Measurements from ENCODE around the gene ADGRG3.

Gene ADGRG3

DNA sequence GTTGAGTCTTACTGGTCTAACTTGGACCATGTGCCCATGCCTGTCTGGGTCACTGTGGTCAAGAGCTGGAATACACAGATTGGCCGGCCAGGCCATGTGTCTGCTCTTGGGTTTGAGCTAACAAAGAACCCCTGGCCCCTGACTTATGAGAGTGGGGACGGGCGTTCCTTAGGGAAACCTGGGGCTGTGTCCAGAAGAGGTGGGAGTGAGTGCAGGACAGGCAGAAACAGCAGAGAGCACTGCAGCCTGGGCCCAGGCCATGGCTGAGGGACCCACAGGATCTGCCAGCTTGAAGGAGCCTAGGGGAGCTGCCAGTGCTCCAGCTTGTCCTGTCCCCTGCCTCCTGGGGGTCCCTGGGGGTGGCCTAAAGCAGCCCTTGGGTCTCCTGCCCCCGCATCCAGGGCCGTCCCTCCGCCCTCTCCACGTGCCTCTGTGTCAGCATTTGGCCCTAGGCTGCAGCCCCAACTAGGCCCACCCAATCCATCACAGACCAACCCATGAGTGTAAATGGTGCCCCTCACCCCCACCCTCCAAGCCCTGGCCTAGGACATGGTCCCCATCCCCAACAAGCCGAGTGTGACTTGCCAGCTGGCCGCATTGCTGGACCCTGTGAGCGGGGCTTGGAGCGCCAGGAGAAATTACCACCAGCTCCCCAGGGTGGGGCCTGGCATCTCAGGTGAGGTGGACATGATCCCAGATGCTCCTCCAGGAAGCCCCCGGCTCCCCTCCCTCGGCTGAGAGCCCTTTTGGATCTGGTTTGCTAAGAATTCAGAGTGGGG lies 14.0 kb downstream of the ADGRG3 start:
- DNase-seq (ENCODE audit: low spot score), result no peak

DNA sequence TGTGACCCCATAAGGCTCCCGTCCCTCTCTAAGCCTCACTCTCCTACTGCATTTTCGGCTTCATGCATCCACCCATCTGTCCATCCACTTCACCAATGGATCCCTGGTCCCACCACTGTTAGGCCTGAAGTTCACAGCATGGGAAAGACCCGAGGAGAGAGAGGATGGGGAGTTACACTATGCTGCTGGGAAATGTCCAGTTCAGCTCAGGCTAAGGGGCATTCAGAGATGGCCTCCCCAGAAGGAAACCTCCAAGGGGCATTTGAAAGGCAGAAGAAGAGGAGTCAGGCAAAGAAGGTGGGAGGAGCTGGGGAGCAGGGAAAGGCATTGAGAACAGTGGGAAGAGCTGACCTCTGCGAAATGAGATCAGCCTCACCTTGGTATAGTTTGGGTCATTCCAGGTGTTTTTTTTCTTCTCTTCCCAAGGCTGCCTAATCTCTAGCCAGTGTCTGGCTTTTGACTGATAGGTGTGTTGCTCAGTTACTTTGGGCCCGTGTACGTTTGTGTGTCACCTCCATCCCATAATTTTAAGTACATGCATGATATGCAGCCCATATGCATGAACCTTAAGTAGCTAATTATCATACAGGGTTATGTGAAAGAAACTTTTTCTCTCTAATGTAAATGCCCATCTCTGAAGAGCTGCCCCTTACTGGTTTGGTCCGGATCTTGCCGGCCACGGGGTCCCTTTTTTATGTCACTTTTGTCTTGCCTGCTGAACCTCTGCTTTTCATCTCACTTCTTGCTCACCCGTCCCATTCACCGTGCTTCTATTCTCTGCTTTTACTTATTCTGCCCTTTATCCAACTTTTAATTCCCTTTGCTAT lies 14.9 kb downstream of the ADGRG3 start:
- no peak for DNase-seq (ENCODE audit: low spot score)

DNA sequence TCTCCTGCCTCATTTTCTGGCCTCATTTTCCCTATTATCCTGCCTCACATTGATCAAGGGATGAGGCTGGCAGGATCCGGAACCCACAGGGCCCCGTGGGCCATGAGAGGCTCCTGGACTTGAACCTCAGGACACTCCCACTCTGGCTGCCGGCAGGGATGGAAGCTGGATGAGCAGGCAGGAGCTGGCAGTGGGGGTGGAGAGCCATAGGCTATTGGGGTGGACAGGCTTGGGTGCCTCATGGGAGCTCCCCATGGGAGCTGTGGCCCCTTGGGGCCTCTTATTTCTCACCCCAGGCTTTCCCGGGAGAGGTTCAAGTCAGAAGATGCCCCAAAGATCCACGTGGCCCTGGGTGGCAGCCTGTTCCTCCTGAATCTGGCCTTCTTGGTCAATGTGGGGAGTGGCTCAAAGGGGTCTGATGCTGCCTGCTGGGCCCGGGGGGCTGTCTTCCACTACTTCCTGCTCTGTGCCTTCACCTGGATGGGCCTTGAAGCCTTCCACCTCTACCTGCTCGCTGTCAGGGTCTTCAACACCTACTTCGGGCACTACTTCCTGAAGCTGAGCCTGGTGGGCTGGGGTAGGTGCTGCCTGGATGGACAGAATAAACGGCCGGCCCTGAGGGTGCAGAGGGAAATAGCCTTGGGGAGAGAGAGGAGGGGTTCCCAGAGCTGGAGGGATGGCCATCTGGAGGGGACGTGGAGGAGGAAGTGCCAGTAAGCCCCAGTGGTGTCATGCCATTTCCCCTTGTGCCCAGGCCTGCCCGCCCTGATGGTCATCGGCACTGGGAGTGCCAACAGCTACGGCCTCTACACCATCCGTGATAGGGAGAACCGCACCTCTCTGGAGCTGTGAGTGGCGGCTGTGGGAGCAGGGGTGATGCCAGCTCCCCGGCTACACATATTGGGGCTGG lies 15.8 kb downstream of the ADGRG3 start:
- DNase-seq (ENCODE audit: low spot score), result no peak

GRCh38 chr16:57684626-57685358 lies 16.7 kb downstream of the ADGRG3 start:
- DNase-seq (ENCODE audit: low spot score), result no peak

GRCh38 chr16:57685633-57686032 lies 17.5 kb downstream of the ADGRG3 start:
- DNase-seq (ENCODE audit: low spot score), result no peak

DNA sequence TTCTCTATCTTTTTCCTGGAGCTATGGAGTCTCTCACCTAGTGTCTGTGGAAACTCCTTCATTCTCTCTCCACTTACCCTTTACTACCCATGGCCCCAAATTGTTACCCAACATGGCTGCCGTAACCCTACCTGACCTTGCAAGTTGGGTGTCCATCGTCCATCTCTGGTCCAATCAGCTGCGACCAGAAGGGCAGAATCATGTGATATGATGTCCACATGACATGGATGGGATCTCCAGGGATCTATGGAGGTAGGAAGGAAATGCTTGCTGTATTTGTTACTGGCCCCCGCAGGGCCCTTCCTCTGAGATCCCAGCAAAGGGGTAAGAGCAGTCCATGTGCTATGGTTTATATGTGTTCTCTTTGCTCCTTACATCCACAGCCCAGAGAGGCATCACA lies 18.5 kb downstream of the ADGRG3 start:
- DNase-seq (ENCODE audit: low spot score), result no peak

GRCh38 chr16:57687363-57687929 lies 19.3 kb downstream of the ADGRG3 start:
- DNase-seq (ENCODE audit: low spot score), result no peak

GRCh38 chr16:57688487-57688986 lies 20.4 kb downstream of the ADGRG3 start:
- DNase-seq (ENCODE audit: low spot score), result no peak

GRCh38 chr16:57688987-57689761 lies 21.1 kb downstream of the ADGRG3 start:
- no peak for DNase-seq (ENCODE audit: low spot score)

DNA sequence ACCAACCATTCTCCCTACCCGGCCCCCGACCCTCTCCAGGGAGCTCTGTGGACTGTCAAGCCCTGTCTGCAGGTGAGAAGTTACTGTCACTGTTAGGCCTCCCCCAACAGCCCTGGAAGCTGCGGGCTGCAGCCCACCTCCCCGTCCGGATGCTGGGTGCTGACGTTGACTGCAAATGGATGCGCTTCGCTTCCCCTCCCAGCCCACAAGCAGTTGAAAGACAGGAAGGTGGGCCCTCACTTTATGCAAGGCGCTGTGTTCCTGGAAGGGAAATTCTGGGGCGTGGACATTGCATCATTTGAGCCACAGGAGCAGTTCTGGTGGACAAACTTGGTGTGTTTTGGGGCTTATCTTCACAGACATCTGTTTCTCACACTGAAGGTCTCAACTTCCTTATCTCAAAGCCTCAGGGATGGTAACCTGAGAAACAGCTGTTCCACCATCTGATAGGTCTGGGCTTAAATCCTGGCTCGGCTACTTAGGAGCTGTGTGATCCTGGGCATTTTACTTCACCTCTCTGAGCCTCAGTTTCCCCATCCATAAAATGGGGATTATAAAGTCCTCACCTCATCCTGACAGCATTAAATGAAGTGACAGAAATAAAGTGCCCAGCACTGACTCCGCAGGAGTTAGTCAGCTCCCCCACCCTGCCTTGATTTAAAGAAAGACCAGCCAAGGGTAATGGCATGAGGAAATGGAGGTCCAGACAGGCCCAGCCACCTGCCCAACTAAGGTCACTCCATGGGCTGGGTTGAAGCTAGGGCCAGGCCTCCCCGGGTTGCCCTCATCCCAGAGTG lies 21.9 kb downstream of the ADGRG3 start:
- DNase-seq (ENCODE audit: low spot score), result no peak

GRCh38 chr16:57690782-57691471 lies 22.8 kb downstream of the ADGRG3 start:
- DNase-seq (ENCODE audit: low spot score), result no peak

DNA sequence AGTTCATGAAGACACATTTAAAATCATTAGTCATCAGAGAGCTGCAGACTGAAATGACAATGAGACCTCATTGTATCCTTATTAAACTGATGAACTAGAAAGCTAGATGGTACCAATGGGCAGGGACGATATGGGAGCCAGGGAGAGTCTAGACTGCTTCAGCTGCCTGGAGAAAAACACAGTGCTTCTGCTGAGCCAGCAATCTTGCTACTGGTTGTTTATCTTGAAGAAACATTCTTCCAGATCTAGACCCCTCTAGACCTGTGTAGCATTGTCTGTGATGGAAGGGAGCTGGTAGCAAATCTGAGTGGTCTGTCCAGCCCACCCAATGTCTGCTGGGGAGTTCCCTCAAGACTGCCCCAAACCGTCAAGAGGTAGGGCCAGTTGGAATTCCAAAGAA lies 24.5 kb downstream of the ADGRG3 start:
- no peak for DNase-seq (ENCODE audit: low spot score)

- DNase-seq (ENCODE audit: low spot score), result no peak
Measured at GRCh38 chr16:57693550-57693949, 25.4 kb downstream of the ADGRG3 start.

GRCh38 chr16:57694231-57694724 lies 26.2 kb downstream of the ADGRG3 start:
- no peak for DNase-seq (ENCODE audit: low spot score)

GRCh38 chr16:57694725-57695679 lies 26.9 kb downstream of the ADGRG3 start, which contains the start of gene DRC7:
Gene DRC7 (plus strand): TSS chr16:57694806. CDS start chr16:57697950, 3,144 bp downstream.
- peak; percentile 42 for DNase-seq (ENCODE audit: low spot score)

GRCh38 chr16:57695680-57696069 lies 27.6 kb downstream of the ADGRG3 start:
- DNase-seq (ENCODE audit: low spot score), result no peak

GRCh38 chr16:57696240-57696639 lies 28.1 kb downstream of the ADGRG3 start:
- DNase-seq (ENCODE audit: low spot score), result no peak
